CD4-positive, alpha-beta T cell treated with Interleukin-10 for 1 hour (primary cell): ENCODE measurements around the gene IFT122.

Experiments
- DNase-seq: peaks from one replicate; pipeline ENCODE4 v3.0.0-alpha.2; 2020

IFT122 gene

GRCh38 chr3:129440618-129441190, 680 bp downstream of the IFT122 start:
- no peak for DNase-seq

GRCh38 chr3:129441215-129441614, 1.2 kb downstream of the IFT122 start:
- peak; percentile 37 for DNase-seq

- no peak for DNase-seq
Measured at GRCh38 chr3:129441782-129442181, 1.8 kb downstream of the IFT122 start.

- DNase-seq: no peak
Measured at GRCh38 chr3:129442486-129442885, 2.5 kb downstream of the IFT122 start.

GRCh38 chr3:129442947-129443346, 2.9 kb downstream of the IFT122 start:
- DNase-seq: no peak

GRCh38 chr3:129445471-129445870, 5.4 kb downstream of the IFT122 start:
- no peak for DNase-seq

- DNase-seq: no peak
Measured at GRCh38 chr3:129446926-129447325, 6.9 kb downstream of the IFT122 start.

GRCh38 chr3:129448186-129448895, 8.3 kb downstream of the IFT122 start:
- no peak for DNase-seq

GRCh38 chr3:129449279-129450115, 9.5 kb downstream of the IFT122 start:
- DNase-seq: no peak

- DNase-seq: no peak
Measured at GRCh38 chr3:129453732-129454131, 13.7 kb downstream of the IFT122 start.

- DNase-seq: no peak
Measured at GRCh38 chr3:129460155-129460554, 20.1 kb downstream of the IFT122 start.

- DNase-seq: no peak
Measured at GRCh38 chr3:129460572-129460971, 20.5 kb downstream of the IFT122 start.

GRCh38 chr3:129461022-129461421, 21.0 kb downstream of the IFT122 start:
- DNase-seq: no peak

GRCh38 chr3:129461461-129462146, 21.6 kb downstream of the IFT122 start:
- no peak for DNase-seq

- DNase-seq: no peak
Measured at GRCh38 chr3:129462361-129462968, 22.4 kb downstream of the IFT122 start.

- DNase-seq: no peak
Measured at GRCh38 chr3:129463094-129463493, 23.1 kb downstream of the IFT122 start.

GRCh38 chr3:129463716-129464115, 23.7 kb downstream of the IFT122 start:
- no peak for DNase-seq

- no peak for DNase-seq
Measured at GRCh38 chr3:129467932-129468331, 27.9 kb downstream of the IFT122 start.

- no peak for DNase-seq
Measured at GRCh38 chr3:129469026-129469425, 29.0 kb downstream of the IFT122 start.

GRCh38 chr3:129470861-129471260, 30.8 kb downstream of the IFT122 start:
- DNase-seq: no peak

GRCh38 chr3:129473067-129473768, 33.2 kb downstream of the IFT122 start:
- no peak for DNase-seq

GRCh38 chr3:129473769-129474152, 33.7 kb downstream of the IFT122 start:
- DNase-seq: no peak
